NCI-H524 (cell line): ENCODE results near the gene USF2.
A peak's percentile ranks its signal among the peaks of the same experiment; 100 is the strongest.

Source experiments
- DNase-seq, 2 experiments: peaks; one replicate each; lab custom pipeline; 2025; lab: John Stamatoyannopoulos, UW

USF2 gene

DNA sequence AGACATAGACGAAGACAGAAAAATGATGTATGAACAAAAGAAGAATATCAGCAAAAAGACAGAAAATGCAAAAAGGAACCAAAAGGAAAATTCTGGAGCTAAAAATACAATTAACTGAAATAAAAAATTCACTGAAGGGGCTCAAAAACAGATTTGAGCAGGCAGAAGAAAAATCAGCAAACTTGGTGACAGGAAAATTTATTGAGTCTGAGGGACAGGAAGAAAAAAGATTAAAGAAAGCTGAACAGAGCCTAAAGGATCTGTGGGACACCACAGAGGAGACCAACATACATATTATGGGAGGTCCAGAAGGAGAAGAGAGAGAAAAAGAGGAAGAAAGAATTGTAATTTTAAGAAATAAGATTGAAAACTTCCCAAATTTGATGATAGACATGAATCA is 27.3 kb upstream of the USF2 start:
- no peak for DNase-seq

DNA sequence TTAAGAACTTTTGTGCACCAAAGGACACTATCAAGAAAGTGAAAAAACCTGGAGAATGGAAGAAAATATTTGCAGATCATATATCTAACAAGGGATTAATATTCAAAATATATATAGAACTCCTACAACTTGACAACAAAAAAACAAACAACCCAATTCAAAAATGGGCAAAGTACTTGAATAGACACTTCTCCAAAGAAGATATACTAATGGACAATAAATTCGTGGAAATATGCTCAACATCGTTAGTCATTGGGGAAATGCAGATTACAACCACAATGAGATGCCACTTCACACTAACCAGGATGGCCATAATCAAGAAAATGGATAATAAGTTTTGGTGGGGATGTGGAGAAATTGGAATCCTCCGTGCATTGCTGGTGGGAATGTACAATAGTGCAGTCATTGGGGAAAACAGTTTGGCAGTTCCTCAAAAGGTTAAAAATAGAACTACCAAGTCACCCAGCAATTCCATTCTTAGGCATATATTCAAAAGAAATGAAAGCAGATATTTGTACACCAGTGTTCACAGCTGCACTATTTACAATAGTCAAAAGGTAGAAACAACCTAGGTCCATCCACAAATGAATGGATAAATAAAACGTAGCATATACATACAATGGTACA is 22.2 kb upstream of the USF2 start:
- DNase-seq = no peak

DNA sequence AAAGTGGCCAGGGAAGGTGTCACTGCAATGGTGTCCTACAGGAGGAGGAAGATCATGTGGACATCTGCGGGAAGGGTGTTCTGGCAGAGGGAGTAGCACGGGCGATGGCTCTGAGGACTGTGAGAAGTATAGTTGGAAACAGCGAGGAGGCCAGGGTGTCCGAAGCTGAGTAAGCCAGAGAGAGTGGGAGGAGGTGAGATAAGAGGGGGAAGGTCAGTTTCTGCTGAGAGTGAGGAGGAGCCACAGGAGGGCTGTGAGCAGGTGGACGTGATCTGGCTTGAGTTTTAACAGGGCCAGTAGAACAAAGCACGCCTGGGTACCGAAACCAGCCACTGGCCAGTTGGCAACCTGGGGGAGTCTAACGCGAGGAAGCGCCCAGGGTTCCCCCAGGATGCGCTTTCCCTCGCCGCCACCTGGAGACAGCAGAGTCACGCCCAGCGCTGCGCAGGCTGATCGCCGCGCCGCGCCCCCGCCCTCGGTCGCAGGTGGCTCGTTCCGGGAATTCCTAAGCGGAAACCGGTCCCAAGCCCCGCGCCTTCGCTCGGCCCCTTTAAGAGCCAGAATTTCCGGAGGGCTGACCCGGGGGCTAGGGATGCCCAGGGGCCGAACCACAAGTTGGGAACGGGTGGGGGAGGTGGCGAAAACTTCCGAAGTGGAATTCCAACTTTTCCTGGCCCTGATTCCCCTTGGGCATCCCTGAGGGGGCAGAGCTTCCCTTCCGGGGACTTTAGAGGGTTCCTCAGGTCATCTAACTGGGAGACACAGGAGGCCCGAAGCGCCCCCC is 21.0 kb upstream of the USF2 start:
- peak in 1 of 2 experiments; percentile 20 for DNase-seq

DNA sequence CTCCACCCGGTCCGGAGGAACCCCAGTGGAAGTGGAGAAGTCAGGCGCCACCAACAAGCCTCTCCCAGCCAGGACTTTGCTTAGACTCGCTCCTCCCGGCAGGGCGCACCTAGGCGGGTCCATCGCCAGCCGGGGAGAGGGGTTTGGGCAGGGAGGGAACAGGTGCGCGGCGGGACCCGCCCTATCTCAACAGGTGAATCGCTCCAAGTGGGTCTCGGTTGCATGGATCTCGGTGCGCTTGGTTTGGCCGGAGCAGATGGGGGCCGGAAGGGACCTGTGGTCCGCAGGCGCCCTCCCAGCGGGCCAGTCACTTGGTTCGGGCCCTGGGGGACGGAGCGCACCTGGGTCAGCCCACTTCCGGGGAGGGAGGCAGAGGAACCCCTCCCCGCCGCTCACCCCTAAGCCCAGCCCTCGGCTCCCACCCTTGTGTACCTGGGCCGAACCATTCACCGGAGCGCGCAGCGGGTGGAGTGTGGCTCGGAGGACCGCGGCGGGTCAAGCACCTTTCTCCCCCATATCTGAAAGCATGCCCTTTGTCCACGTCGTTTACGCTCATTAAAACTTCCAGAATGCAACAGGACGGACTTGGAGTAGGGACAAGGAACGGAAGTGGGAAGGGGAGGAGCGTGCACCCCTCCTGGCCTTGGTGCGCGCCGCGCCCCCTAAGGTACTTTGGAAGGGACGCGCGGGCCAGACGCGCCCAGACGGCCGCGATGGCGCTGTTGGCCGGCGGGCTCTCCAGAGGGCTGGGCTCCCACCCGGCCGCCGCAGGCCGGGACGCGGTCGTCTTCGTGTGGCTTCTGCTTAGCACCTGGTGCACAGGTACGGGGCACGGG is 20.2 kb upstream of the USF2 start, which contains the start of gene LSR:
TSS of gene LSR (plus strand) at position 693 of the 836 bp plus-strand sequence. CDS start at position 714, 21 bp downstream.
- DNase-seq = no peak

DNA sequence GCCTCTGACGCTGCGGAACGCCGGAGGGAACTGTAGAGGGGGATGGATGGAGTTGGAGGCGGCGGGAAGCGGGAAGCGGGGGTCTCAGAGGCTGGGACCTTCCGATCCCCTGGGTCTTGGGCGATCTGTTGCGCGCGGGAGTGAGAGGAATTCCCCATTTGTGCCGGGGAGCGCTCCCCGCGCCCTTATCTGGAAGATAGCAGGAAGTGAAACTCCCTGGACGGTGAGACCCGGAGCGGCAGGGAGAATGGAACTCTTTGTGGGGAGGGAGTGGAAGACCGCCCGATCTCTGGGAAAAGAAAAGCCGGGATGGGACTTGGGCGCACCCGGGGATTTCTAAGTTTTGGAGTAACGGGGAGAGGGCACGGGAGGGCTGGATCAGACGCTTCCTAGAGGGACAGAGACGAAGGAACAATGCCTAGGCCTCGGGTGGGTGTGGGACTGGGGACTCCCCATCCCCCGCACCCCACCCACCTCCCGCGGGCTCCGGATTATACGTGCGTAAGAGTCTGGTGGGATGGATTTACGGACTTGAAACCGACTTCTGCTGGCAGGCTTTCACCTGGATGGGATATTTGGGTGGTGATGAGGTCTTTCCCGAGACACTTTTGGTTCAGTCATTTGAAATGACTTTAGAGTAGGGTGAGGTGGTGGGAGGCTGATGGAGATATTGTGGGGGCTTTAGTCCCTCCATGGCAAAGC is 19.5 kb upstream of the USF2 start:
- DNase-seq = no peak

DNA sequence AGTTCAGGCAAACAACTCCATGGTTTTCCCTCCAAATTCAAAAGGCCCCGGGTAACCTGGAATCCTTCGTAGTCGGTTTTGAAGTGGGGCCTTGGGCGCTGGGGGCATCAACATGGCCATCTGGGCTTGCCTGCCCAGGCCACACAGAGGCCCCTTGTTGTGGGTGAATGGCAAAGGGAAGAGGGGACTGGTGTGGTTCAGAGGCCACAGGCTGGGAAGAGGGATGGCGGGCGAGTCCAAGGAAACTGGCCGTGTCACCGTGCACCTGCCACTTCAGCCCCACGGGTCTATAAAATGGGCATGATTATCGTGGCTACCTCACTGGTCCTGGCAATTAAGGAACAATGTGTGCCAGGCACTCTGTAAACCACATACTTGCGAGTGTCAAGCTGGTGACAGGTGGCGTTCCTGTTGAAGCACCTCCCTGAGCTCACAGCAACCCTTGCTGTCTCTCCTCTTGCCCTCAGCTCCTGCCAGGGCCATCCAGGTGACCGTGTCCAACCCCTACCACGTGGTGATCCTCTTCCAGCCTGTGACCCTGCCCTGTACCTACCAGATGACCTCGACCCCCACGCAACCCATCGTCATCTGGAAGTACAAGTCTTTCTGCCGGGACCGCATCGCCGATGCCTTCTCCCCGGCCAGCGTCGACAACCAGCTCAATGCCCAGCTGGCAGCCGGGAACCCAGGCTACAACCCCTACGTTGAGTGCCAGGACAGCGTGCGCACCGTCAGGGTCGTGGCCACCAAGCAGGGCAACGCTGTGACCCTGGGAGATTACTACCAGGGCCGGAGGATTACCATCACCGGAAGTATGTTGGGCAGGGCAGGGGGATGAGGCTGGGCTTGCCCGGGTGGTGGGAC is 18.7 kb upstream of the USF2 start:
- DNase-seq = peak in 1 of 2 experiments; percentile 12

DNA sequence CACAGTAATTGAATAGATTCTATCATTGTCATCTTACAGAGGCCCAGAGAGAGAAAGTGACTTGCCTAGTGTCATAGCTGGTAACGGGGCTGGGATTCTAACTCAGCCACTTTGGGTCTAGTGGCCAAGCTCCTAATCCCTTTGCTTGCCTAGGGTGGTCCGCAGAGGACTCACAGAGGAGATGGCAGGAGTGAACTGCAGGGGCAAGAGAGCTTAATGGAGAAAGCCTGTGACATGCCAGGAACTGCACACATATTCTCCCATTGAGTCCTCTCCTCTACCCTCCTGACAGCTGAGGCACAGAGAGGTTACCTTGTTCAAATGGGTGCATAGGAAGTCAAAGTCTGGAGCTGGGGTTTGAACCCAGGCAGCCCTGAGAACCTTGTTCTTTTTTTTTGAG is 17.3 kb upstream of the USF2 start:
- no peak for DNase-seq

DNA sequence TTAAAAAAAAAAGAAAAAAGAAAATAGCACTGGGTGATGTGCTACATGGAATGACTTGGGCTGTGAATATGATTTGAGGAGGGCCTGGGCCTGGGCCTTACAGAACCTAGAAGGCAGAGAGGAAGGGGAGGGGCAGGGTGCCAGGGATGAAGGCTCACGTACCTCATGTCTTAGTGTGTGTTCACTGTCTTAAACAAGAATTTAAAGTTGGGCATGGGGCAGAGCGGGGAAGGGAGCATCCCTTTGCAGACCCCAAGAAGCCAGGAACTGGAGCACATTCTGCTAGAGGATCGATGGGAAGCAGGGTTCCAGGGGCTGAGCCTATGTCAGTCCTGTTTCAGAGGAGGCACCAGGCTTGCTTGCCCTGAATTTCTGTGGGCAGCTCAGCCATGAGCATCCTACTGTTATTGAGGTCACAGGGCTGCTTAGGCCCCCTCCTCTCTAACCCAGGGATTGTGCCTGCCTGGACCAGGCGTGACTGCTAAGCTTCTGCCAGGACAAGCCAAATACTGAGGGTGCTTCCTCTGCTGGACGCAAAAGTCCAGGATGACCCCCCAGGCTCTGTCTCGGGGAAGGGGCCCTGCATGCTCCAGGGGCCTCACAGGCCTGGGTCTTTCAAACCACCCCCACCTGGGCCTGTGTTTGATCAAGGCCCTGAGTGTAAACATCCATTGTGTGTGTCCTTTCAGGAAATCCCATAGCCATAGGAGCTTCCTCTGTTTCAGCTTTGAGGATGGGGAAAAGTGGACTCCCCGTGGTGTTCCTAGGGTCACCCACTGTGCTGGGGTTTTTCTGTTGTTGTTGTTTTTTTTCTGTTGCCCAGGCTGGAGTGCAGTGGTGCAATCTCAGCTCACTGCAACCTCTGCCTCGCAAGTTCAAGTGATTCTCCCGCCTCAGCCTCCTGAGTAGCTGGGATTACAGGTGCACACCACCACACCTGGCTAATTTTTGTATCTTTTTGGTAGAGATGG is 15.2 kb upstream of the USF2 start:
- DNase-seq = no peak

DNA sequence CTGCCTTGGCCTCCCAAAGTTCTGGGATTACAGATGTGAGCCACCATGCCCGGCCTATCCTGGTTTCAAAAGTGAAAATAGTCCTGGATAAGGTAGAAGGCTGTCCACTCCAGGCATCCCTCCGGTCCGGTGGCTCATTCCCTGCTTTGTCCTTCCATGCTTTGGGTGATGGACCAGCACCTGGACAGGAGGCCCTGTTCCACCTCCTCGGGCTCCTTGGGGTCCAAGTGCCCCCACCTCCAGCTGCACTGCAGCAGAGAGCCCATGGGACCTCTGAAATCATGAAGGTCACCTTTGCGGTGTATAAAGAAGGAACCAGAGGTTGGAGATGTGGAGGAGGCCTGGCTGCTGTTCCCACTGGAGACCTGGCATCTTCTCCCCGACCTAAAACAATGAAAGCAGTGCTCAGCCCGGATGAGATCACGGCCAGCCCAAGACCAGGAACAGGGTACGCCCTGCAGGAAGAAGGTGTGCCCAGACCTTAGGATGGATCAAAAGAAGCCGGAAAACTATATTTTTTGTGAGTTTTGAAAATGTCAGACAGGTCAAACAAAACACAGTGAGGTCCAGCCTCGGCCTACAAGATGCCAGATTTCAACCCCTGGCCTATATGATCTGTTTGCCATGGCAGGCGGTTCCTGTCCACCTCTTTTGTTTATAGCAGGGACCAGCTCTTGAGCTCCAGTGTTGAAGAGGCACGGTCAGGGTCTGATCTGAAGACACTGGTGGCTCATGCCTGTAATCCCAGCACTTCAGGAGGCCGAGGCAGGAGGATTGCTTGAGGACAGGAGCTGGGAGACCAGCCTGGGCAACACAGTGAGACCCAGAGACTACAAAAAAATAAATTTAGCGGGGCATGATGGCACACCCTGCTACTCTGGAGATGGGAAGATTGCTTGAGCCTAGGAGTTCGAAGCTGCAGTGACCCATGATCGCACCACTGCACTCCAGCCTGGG is 14.1 kb upstream of the USF2 start:
- DNase-seq = no peak

DNA sequence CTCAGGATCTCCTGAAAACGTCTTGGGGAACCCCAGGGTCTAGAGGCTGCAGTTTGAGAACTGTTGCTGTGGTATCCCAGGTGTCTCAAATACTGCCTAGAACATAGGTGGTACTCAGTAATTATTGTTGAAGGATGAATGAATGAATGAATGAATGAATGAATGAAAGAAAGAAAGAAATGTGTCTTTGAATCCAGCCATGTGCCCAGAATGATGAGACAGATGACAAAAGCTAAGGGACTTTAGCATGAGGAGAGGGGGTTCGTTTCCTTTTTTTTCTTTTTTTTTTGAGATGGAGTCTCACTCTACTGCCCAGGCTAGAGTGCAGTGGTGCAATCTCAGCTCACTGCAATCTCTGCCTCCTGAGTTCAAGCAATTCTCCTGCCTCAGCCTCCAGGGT is 12.2 kb upstream of the USF2 start:
- no peak for DNase-seq

DNA sequence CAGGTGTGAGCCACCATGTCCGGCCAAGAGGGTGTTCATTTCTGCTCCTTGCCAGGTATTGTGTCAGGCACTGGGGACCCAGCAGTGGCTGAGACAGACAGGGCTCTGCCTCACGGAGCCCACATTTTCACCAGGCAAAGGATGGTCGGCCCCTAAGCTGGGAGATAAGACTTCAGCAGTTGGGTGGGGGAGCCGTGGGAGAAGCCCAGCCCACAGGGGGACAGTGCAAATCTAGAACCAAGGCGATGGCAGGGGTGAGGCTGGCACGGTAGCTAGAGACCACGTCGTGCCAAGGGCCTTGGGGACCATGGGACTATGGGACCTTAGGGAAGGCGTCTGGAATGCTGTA is 11.7 kb upstream of the USF2 start:
- no peak for DNase-seq

DNA sequence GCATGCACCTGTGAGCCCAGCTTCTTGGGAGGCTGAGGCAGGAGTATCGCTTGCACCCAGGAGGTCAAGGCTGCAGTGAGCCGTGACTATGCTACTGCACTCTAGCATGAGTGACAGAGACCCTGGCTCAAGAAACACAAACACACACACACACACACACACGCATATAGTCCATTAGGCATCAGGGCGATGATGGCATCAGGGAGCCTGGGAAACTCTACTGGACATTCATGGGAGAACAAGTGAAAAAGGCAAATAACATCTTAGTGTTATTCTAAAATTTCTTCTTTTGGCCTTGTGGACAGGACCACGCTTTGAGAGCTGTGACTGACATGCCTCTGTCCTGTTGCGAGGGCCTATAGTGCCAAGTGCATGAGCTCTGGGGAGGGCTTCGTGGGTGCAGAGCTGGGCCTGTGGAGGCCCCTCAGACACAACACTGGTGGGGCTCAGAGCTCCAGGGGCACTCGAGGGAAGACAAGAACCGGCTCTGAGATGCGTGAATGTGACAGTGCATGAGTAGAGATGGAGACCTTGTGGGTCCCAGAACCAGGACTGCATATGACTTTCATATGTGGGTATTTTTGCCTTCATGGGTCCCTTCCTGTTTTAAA is 8.0 kb upstream of the USF2 start:
- no peak for DNase-seq

DNA sequence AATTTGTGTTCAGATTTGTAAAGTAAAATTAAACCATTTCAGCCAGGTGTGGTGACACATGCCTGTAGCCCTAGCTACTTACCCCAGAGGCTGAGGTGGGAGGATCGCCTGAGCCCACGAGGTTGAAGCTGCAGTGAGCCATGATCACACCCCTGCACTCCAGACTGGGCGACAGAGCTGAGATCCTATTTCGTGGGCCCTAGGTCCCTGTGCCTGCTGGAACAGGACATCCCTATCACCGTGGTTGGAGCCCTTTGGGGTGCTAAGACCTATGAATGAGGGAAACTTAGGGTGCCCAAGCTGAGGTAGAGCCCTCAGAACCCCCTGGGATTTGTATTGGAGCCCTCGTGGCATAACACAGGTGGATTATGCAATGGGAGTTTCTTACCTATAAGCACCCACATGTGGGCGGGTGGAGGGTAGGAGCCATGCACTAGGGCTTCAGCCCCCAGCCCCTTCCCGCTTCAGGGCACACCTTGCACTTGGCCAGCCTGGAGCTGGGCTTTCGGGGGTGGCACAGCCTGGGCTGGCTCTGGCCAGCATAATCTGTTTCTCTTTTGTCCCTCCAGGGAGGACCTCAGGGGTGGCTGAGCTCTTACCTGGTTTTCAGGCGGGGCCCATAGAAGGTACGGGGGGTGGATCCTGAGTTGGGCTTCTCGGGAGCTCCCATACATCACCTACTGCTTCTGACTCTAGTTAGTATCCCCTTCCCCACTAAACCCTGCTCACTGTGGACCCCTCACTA is 7.2 kb upstream of the USF2 start:
- DNase-seq = peak in 1 of 2 experiments; percentile 15

DNA sequence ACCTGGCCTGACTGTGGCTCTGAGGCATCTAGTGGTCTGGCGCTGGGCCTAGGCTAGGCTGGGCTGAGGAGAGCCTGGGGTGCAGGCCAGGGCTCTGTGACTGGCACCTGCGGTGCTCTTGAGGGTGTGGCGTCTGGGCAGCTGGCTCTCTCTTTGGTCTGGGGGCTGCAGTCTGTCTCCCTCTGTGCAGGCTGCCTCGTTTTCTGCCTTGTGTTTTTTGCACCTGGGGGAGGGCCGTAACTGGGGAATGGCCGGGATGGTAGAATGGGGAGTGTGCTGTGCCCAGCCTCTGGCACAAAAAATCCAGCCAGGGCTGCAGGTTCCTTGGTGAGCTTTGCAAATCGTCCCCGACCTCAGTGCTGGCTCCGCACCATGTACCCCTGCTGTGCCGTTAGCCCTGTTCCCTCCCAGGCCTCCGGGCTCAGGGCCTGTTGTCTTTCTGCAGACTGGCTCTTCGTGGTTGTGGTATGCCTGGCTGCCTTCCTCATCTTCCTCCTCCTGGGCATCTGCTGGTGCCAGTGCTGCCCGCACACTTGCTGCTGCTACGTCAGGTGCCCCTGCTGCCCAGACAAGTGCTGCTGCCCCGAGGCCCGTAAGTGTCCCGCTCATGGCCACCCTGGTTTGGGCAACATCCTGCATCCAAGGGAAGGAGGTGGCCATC is 6.5 kb upstream of the USF2 start:
- peak in 1 of 2 experiments; percentile 25 for DNase-seq

DNA sequence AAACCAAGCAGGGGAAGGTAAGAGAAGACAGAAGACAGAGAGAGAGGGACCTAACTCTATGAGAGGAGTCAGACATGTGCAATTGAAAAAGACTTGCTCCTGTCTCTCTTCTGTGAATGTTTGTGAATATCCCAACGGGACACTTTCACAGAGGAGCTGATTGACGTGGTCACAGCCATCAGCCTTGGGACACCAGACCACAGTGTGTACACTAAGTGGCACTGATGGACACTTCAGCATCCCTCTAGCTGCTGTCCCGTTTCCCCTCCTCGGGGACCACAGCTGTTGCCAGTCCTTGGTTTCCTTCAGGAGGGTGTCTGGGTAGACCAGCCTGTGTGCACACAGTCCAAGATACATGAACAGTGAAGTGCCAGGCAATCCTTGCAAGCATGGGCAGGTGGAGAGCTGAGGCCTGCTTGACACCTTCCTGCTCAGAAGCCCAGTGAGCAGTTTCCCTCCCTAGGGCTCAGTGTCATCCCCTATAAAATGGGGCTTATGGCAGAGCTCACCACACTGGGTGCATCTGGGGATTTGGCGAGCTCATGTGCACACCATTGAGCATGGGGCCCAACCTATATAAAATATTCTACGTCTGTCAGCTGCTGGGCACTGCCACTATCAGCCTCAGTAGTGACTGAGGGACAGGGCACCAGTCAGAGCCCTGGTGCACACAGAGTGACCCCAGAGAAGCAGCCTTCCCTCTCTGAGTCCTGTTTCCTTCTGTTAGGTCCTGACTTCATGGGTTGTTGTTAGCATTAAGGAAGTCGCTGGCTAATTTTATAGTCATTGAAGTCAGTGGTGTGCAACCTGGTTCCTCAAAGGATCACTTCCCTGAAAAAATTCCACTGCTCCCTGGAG is 4.3 kb upstream of the USF2 start:
- peak in 1 of 2 experiments; percentile 16 for DNase-seq
